GM12878 (cell line): Measurements from ENCODE around the gene FGR. TPM values are rescaled to one million over a fixed set of nuclear protein-coding genes. Genes with fewer than 3 reads are reported as not detected.

Experiments used
- BCLAF1 ChIP-seq: fragments of 450-650 bp; IDR thresholded peaks from 2 replicates; pipeline ENCODE4 v1.6.1; 2017; ENCODE audit warnings: antibody characterized with exemption, mild to moderate bottlenecking, moderate library complexity
- DPF2 ChIP-seq: fragments of 450-650 bp; IDR thresholded peaks from 2 replicates; pipeline ENCODE4 v1.6.1; 2017; ENCODE audit warnings: mild to moderate bottlenecking
- MEF2B ChIP-seq: fragments of 450-650 bp; IDR thresholded peaks from 2 replicates; pipeline ENCODE4 v1.6.1; 2018; ENCODE audit warnings: mild to moderate bottlenecking, moderate library complexity; ENCODE audit not compliant: partially characterized antibody, poor library complexity, severe bottlenecking
- POLR2AphosphoS5 ChIP-seq: IDR thresholded peaks from 2 replicates; pipeline ENCODE4 v1.6.1; 2011; ENCODE audit warnings: mild to moderate bottlenecking, low read length, inconsistent platforms
- RB1 ChIP-seq: fragments of 450-650 bp; formaldehyde crosslinking; IDR thresholded peaks from 2 replicates; pipeline ENCODE4 v1.6.1; 2017; ENCODE audit warnings: mild to moderate bottlenecking, borderline replicate concordance
- SMAD1 ChIP-seq: fragments of 450-650 bp; IDR thresholded peaks from 2 replicates; pipeline ENCODE4 v1.6.1; 2018; ENCODE audit warnings: mild to moderate bottlenecking, low read depth; ENCODE audit not compliant: partially characterized antibody
- SPI1 ChIP-seq: IDR thresholded peaks from 2 replicates; pipeline ENCODE4 v1.6.1; 2011; ENCODE audit warnings: low read depth, mild to moderate bottlenecking, low read length, moderate library complexity, borderline replicate concordance; ENCODE audit not compliant: insufficient read depth
- polyA plus RNA-seq, 11 experiments: library from polyadenylated mRNA; depleted of rRNA in 4 of 11; unstranded in 6 of 11; stranded (reverse) in 5 of 11; fragments of >200 nt; fragmentation: Nextera tagmentation in 4 of 11; fragmentation: Illumina TruSeq in 1 of 11; extraction: Ambion mirVana in 4 of 11; extraction: Trizol in 1 of 11; gene quantifications; 1 replicate in 1 of 11; 2 replicates in 10 of 11; pipeline versions ENCODE4 v1.2.1 to v1.2.3, GENCODE V29; 2011 to 2016; ENCODE audit warnings: inconsistent platforms in 2 of 11, missing spikeins in 2 of 11, low read depth in 1 of 11
- total RNA-seq, 4 experiments: library from RNA; depleted of rRNA in 3 of 4; stranded (reverse); fragments of >200 nt in 3 of 4; fragmentation: Illumina TruSeq in 1 of 4; extraction: Trizol in 1 of 4; gene quantifications; 2 replicates each; pipeline versions ENCODE4 v1.2.1 to v1.2.3, GENCODE V29; 2013 to 2021

Gene FGR
- total and polyA plus RNA-seq, 10 of the 15 experiments (the other 5 are each of a cell fraction or from before 2014, with no cell fraction given): 10.9 to 193 (median 74.7) TPM

- TF ChIP-seq SMAD1 (no peak), POLR2AphosphoS5 (peak; percentile 52; the same call in 1 of the 2 replicates), SPI1 (no peak), DPF2 (no peak), MEF2B (peak; percentile 7), RB1 (no peak), BCLAF1 (no peak)
These were observed 25.4 kb upstream of the FGR start (continued) for GRCh38 chr1:27660300-27660835.
